ENCODE measurements around the gene PAM16.
"Not testable (repeated sequence)": the region's sequence is repeated elsewhere in the genome, so short reads cannot be mapped to it uniquely, and the experiment has no call there.

Gene PAM16

DNA sequence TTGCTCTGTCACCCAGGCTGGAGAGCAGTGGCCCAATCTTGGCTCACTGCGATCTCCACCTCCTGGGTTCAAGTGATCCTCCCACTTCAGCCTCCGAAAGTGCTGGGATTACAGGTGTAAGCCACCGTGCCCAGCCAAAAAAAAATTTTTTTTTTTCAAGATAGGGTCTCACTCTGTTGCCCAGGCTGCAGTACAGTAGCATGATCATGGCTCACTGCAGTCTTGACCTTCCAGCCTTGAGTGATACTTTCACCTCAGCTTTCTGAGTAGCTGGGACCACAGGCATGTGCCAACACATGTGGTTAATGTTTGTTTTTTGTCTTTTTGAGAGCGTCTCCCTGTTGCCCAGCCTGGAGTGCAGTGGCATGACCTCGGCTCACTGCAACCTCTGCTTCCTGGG is 1.7 kb upstream of the PAM16 start:
- DNase-seq (ENCODE audit: low spot score): no peak

GRCh38 chr16:4351880-4352279 is 759 bp upstream of the PAM16 start:
- DNase-seq (ENCODE audit: low spot score): no peak

DNA sequence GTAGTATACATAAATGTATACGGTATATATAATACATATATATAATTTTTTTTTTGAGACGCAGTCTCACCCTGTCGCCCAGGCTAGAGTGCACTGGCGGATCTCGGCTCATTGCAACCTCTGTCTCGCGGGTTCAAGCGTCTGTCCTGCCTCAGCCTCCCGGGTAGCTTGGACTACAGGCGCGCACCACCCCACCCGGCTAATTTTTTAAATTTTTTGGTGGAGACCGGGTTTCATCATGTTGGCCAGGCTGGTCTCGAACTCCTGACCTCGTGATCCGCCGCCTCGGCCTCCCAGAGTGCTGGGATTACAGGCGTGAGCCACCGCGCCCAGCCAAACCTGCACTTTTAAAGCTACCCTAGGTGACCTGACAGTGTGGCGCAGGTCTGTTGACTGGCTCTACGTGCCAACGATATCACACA is 745 bp downstream of the PAM16 start:
- no peak for DNase-seq (ENCODE audit: low spot score)

GRCh38 chr16:4349332-4349731 is 1.8 kb downstream of the PAM16 start:
- no peak for DNase-seq (ENCODE audit: low spot score)

GRCh38 chr16:4347765-4348509 is 3.2 kb downstream of the PAM16 start:
- DNase-seq (ENCODE audit: low spot score): no peak

GRCh38 chr16:4347010-4347409 is 4.1 kb downstream of the PAM16 start:
- DNase-seq (ENCODE audit: low spot score): no peak

DNA sequence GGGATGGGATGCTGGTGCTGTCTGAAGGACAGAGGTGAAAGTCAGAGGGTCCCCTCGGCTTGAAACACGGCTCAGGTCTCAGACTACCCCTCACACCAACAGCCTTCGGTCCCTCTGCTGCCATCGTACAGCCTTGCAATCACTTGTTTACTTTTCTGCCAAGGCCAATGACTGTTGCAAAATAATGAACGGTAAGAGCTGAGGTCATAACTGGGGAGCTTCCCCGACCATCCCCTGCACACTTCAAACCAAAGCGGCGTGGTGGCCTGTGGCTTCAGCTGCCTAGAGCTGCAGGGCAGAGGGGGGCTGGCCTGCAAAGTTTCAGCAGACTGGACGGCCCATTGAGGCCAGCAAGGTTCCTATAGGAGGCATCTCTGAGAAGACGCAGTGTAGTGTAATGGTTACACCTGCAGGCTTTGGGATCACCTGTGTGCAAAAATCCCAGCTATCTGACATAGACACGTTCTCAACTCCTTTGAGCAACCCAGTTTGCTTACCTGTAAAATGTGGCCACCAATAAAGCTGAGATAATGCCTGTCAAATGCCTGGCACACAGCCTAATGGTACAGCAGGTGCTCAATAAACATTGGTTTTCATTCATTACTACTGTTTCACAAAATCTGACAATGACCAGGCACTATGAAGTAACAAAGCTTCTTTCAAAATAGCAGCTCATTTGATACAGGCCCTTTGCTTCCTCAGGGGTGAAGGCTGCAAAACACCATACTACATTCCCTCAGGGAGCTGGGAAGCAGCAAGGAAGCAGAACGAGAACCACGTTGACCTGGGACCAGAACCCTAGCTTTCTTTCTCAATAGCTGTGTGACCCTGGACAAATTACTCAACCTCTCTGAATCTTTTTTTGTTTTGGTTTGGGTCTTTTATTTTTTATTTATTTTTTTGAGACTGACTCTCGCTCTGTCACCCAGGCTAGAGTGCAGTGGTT is 5.0 kb downstream of the PAM16 start:
- no peak for DNase-seq (ENCODE audit: low spot score)

DNA sequence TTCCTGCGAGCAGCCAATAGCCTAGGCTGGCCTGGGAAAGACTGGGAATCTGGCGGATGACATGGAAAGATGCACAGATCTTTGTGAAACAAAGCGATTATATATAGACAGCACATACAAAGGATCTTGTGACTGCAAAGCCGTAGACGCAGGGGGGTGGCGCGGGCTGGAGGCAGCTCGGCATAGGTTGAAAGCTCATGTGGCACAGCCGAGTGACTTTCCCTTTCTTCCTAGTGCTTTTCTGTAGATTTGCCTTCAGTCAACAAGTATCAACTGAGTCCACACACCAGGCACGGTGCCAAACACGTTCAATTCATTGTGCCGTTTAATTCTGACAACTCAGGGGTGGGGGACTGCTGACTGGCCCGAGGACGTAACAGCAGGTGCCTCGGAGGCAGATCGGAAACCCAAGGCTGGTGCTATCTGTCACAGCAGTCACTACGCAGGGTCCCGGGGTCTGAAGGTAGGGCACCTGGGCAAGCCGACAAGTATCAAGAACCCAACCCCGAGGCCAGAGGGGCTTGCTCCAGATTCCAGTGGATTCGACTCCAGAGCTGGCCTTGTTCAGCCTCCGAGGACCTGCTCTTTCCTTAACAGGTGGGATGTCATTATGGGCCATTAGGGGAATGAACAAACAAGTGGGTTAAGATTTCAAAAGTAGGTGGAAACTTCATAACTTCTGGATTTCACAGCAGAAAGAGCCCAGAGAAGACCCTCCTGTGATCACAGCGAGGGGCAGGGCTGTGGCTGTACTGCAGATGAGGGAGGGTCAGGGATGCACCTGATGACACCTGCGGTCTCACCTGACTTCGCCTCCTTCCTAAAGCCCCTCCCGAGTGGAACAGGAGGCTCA is 5.9 kb downstream of the PAM16 start:
- no peak for DNase-seq (ENCODE audit: low spot score)

- DNase-seq (ENCODE audit: low spot score): not testable (repeated sequence)
Measured at GRCh38 chr16:4344300-4344982, 6.7 kb downstream of the PAM16 start.

DNA sequence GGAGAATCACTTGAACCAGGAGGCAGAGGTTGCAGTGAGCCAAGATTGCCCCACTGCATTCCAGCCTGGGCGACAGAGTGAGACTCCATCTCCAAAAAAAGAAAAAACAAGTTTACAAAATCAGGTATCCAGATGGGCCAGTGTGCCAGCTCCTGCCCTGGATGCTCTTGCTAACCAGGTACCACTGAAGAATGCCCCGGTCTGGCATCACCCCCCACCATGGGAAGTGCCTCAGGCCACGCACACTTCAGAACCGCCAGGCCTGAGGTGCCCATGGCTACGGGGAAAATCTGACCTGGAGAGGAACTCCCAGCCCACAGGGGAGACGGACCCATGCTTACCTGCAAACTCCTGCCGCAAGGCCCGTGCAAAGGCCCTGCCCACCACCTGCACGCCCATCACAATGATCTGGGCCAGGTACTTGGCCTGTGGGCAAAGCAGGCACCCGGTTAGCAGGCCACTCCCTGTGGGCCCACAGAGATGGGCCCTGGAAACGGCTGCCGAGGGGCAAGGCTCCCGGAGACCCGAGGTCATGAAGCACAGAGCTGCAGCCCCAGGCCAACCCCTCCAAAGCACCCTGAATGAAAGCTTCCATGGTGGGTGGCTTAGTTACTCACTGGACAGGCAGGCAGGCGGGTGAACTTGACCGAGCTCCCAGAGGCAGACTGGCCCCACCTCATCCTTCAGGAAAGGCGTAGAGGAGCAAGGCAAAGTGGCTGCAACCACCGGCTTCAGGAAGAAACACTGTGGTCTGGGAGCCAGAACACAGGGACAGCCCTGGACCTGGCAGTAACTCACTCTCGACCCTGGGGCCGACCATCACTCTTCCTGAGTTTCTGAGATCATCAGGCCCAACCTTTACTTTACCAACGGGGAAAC is 8.0 kb downstream of the PAM16 start:
- DNase-seq (ENCODE audit: low spot score): no peak

GRCh38 chr16:4341250-4341649 is 9.9 kb downstream of the PAM16 start:
- no peak for DNase-seq (ENCODE audit: low spot score)

GRCh38 chr16:4340443-4340842 is 10.7 kb downstream of the PAM16 start:
- DNase-seq (ENCODE audit: low spot score): no peak

DNA sequence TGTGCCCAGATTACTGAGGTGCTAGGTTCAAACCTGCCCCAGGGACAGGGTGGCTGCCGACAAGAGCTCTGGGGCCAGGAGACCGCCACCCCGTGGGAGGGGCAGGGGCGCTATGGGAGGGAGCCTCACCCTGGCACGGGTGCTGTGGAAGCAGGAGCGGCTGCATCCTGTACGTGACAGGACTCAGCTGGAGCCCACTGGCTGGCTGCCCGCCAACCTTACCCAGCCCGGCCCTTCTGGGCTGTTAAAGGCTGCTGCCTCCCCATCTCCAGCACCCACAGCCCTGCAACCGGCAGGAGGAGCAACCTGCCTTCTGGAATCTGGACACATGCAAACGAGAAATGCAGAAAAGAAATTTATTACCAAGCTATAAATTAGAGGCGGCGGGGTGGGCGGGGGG is 11.2 kb downstream of the PAM16 start:
- no peak for DNase-seq (ENCODE audit: low spot score)

DNA sequence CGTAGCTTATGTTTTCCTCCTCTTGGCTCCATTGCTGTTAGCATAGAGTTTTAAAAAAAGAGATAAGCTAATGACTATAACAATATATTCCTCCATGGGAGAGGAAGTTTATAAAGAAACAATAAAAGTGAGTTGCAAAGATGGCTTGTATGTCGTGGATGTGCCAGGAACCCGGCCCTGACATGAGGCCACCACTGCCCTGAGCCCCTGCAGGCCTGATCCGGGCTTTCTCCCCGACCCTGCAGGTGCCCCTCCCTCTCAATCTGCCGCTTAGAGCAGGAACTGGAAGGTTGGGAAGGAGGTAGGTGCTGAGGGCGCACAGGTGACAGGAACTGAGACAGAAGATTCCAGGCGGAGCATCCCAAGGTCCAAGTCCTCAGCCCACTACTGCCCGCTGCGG is 11.7 kb downstream of the PAM16 start:
- no peak for DNase-seq (ENCODE audit: low spot score)

GRCh38 chr16:4338712-4339299 is 12.3 kb downstream of the PAM16 start:
- no peak for DNase-seq (ENCODE audit: low spot score)

- no peak for DNase-seq (ENCODE audit: low spot score)
Measured at GRCh38 chr16:4338125-4338582, 13.0 kb downstream of the PAM16 start.

GRCh38 chr16:4337540-4338088 is 13.5 kb downstream of the PAM16 start:
- DNase-seq (ENCODE audit: low spot score): no peak

DNA sequence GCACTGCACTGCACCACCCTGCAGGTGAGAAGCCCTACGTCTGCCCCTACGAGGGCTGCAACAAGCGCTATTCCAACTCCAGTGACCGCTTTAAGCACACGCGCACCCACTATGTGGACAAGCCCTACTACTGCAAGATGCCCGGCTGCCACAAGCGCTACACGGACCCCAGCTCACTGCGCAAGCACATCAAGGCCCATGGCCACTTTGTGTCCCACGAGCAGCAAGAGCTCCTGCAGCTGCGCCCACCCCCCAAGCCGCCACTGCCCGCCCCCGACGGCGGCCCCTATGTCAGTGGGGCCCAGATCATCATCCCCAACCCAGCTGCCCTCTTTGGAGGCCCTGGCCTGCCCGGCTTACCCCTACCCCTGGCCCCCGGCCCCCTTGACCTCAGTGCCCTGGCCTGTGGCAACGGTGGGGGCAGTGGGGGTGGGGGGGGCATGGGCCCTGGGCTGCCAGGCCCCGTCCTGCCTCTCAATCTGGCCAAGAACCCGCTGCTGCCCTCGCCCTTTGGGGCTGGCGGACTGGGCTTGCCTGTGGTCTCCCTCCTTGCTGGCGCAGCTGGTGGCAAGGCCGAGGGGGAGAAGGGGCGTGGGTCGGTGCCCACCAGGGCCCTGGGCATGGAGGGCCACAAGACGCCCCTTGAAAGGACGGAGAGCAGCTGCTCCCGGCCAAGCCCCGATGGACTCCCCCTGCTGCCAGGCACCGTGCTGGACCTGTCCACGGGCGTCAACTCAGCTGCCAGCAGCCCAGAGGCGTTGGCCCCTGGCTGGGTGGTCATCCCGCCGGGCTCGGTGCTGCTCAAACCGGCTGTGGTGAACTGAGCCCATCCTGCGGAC is 14.2 kb downstream of the PAM16 start:
- DNase-seq (ENCODE audit: low spot score): no peak

Data from hematopoietic multipotent progenitor cell treated with erythropoietin and hydrocortisone succinate and interleukin-3 and kit ligand, for 17 days (in vitro differentiated cells).